CD14-positive monocyte (primary cell): ENCODE measurements around the gene LUC7L2. TPM values are rescaled to one million over a fixed set of nuclear protein-coding genes. Genes with fewer than 3 reads are reported as not detected.
"Not testable (repeated sequence)": the region's sequence is repeated elsewhere in the genome, so short reads cannot be mapped to it uniquely, and the experiment has no call there.

Source experiments
- DNase-seq, 3 donors: peaks; one replicate each; pipeline ENCODE4 v3.0.0-alpha.2; 2011 to 2022
- H2AFZ ChIP-seq: 2 replicates; pipeline ENCODE4 v1.6.0; 2012; ENCODE audit warnings: mild to moderate bottlenecking, low read depth, low read length, inconsistent platforms; ENCODE audit not compliant: insufficient read depth, poor library complexity, severe bottlenecking
- H3K27ac ChIP-seq, 2 donors: 1 replicate in 1 of 2; 2 replicates in 1 of 2; pipeline ENCODE4 v1.5.1; 2012 to 2013; ENCODE audit warnings: low read length in 2 of 2, control low read depth in 1 of 2, inconsistent platforms in 1 of 2, low read depth in 1 of 2, mild to moderate bottlenecking in 1 of 2
- H3K27me3 ChIP-seq, 2 donors: one replicate each; pipeline versions ENCODE4 v1.6.0 to v1.6.1; 2011 to 2013; ENCODE audit warnings: low read length in 2 of 2; ENCODE audit not compliant: control insufficient read depth in 2 of 2, insufficient read depth in 2 of 2
- H3K36me3 ChIP-seq, 2 donors: replicated peaks in 1 of 2; 1 replicate in 1 of 2; 2 replicates in 1 of 2; pipeline versions ENCODE4 v1.5.1 to v1.6.1; 2012 to 2013; ENCODE audit warnings: low read length in 2 of 2, control low read depth in 1 of 2, inconsistent platforms in 1 of 2, mild to moderate bottlenecking in 1 of 2; ENCODE audit not compliant: insufficient read depth in 2 of 2, control insufficient read depth in 1 of 2
- H3K4me1 ChIP-seq, 2 donors: 1 replicate in 1 of 2; 2 replicates in 1 of 2; pipeline versions ENCODE4 v1.5.1 to v1.6.1; 2012 to 2013; ENCODE audit warnings: low read length in 2 of 2, control low read depth in 1 of 2, inconsistent platforms in 1 of 2, mild to moderate bottlenecking in 1 of 2, moderate library complexity in 1 of 2; ENCODE audit not compliant: insufficient read depth in 2 of 2, control insufficient read depth in 1 of 2
- H3K4me2 ChIP-seq: replicated peaks from 2 replicates; pipeline ENCODE3; 2012; ENCODE audit warnings: low read length, moderate library complexity, mild to moderate bottlenecking; ENCODE audit not compliant: poor library complexity, severe bottlenecking; ENCODE audit errors: extremely low read depth
- H3K4me3 ChIP-seq, 3 experiments: fragments of 200-600 bp in 1 of 3; sonication (generic) in 1 of 3; replicated peaks in 1 of 3; 1 replicate in 2 of 3; 2 replicates in 1 of 3; pipeline ENCODE4 v1.5.1; 2011 to 2013; ENCODE audit warnings: low read length in 3 of 3, mild to moderate bottlenecking in 3 of 3, control low read depth in 2 of 3, low read depth in 2 of 3, inconsistent platforms in 1 of 3, moderate library complexity in 1 of 3
- H3K79me2 ChIP-seq: 2 replicates; pipeline ENCODE4 v1.6.0; 2012; ENCODE audit warnings: mild to moderate bottlenecking, control low read depth, inconsistent platforms, low read length, moderate library complexity; ENCODE audit not compliant: insufficient read depth
- H3K9ac ChIP-seq: 2 replicates; pipeline ENCODE4 v1.6.0; 2017; ENCODE audit warnings: low read length, mild to moderate bottlenecking; ENCODE audit not compliant: insufficient read depth, poor library complexity, severe bottlenecking
- H3K9me3 ChIP-seq, 2 donors: replicated peaks in 1 of 2; 1 replicate in 1 of 2; 2 replicates in 1 of 2; pipeline versions ENCODE4 v1.5.1 to v1.6.1; 2012 to 2013; ENCODE audit warnings: low read length in 2 of 2, control low read depth in 1 of 2; ENCODE audit not compliant: control insufficient read depth in 1 of 2, insufficient read depth in 1 of 2
- H4K20me1 ChIP-seq: 2 replicates; pipeline ENCODE4 v1.6.0; 2012; ENCODE audit warnings: mild to moderate bottlenecking, low read length, control low read depth, moderate library complexity; ENCODE audit not compliant: insufficient read depth
- H3K27ac Mint-ChIP-seq, 7 donors: one replicate each; pipeline ENCODE4 v1.8.0; 2020; ENCODE audit warnings: mild to moderate bottlenecking in 7 of 7, mixed read lengths in 7 of 7, moderate library complexity in 6 of 7, inconsistent platforms in 2 of 7
- H3K27me3 Mint-ChIP-seq, 3 donors: one replicate each; pipeline ENCODE4 v1.8.0; 2021 to 2022; ENCODE audit warnings: low read depth in 3 of 3, mild to moderate bottlenecking in 3 of 3, mixed read lengths in 3 of 3, moderate library complexity in 3 of 3, inconsistent platforms in 1 of 3
- H3K36me3 Mint-ChIP-seq, 2 donors: one replicate each; pipeline ENCODE4 v1.8.0; 2020; ENCODE audit warnings: mixed read lengths in 2 of 2, inconsistent platforms in 1 of 2, mild to moderate bottlenecking in 1 of 2
- H3K4me1 Mint-ChIP-seq: one replicate; pipeline ENCODE4 v1.8.0; 2020; ENCODE audit warnings: mild to moderate bottlenecking, mixed read lengths
- H3K4me3 Mint-ChIP-seq, 2 donors: one replicate each; pipeline ENCODE4 v1.8.0; 2020; ENCODE audit warnings: mild to moderate bottlenecking in 2 of 2, mixed read lengths in 2 of 2, moderate library complexity in 1 of 2
- H3K9me3 Mint-ChIP-seq, 7 donors: one replicate each; pipeline ENCODE4 v1.8.0; 2020 to 2022; ENCODE audit warnings: mixed read lengths in 7 of 7, mild to moderate bottlenecking in 6 of 7, moderate library complexity in 6 of 7, inconsistent platforms in 2 of 7
- WGBS: methylation state at CpG from one replicate; pipeline ENCODE4 v1.1.5; 2013; ENCODE audit warnings: missing lambda C conversion rate; ENCODE audit not compliant: insufficient coverage; 5-methylcytosine and 5-hydroxymethylcytosine counted together
- intact Hi-C, 2 donors: fragments of 100-400 bp; cut with micrococcal nuclease; formaldehyde crosslinking; loops; one replicate each; pipeline versions ENCODE4 v1.15.0 to v1.15.1; 2023
- polyA plus RNA-seq, 3 donors: library from polyadenylated mRNA; depleted of rRNA in 1 of 3; unstranded in 2 of 3; stranded (reverse) in 1 of 3; fragments of 300-500 nt in 2 of 3; fragments of >200 nt in 1 of 3; fragmentation: Illumina TruSeq in 2 of 3; gene quantifications; 1 replicate in 2 of 3; 2 replicates in 1 of 3; pipeline ENCODE4 v1.2.3, GENCODE V29; 2012 to 2021

The LUC7L2 gene
- polyA plus RNA-seq, 3 donors = 24.7 to 54.5 (median 26.8) TPM

DNA sequence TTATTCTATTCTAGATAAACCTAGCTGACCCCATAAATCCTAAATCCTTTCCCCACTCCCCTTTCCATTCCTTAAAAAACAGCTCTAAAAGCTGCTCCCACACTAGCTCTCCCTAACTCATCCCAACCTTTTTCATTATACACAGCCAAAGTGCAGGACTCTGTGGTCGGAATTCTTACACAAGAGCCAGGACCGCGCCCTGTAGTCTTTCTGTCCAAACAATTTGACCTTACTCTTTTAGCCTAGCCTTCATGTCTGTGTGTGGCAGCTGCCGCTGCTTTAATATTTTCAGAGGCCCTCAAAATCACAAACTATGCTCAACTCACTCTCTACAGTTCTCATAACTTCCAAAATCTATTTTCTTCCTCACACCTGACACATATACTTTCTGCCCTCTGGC is 104.8 kb downstream of the LUC7L2 start:
- H3K4me1 Mint-ChIP-seq, H3K27me3 ChIP-seq, H3K4me3 ChIP-seq, H3K4me1 ChIP-seq, H3K9ac ChIP-seq, H3K36me3 ChIP-seq, H3K36me3 Mint-ChIP-seq, DNase-seq, H3K79me2 ChIP-seq, H4K20me1 ChIP-seq, H3K27ac ChIP-seq, H3K9me3 Mint-ChIP-seq, H3K27me3 Mint-ChIP-seq, H3K4me3 Mint-ChIP-seq, H3K4me2 ChIP-seq, H3K27ac Mint-ChIP-seq, H2AFZ ChIP-seq, intact Hi-C loops: not testable (repeated sequence)
- 90% methylated on average over 3 of the region's 4 CpGs for WGBS
- H3K9me3 ChIP-seq = peaks cover 5 to 12% of the 10 kb centered on the region in 2 donors

DNA sequence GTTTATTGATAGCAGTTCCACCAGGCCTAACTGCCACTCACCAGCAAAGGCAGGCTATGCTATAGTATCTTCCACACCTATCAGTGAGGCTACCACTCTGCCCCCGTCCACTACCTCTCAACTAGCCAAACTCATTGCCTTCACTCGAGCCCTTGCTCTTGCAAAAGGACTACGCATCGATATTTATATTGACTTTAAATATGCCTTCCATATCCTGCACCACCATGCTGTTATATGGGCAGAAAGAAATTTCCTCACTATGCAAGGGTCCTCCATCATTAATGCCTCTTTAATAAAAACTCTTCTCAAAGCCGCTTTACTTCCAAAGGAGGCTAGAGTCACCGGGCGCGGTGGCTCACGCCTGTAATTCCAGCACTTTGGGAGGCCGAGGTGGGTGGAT is 105.4 kb downstream of the LUC7L2 start:
- H3K4me1 Mint-ChIP-seq, H3K27ac Mint-ChIP-seq: not testable (repeated sequence)
- 100% methylated on average over 2 of the region's 10 CpGs for WGBS

DNA sequence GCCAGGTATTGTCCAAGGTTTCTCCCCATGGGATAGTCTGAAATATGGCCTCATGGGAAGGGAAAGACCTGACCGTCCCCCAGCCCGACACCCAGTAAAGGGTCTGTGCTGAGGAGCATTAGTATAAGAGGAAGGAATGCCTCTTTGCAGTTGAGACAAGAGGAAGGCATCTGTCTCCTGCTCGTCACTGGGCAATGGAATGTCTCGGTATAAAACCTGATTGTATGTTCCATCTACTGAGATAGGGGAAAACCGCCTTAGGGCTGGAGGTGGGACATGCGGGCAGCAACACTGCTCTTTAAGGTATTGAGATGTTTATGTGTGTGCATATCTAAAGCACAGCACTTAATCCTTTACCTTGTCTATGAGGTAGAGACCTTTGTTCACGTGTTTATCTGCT is 108.0 kb downstream of the LUC7L2 start:
- H3K4me3 ChIP-seq, H3K4me1 Mint-ChIP-seq, H3K36me3 Mint-ChIP-seq, H3K79me2 ChIP-seq, H3K27me3 ChIP-seq, H3K27ac ChIP-seq, intact Hi-C loops, H3K4me3 Mint-ChIP-seq, H3K27me3 Mint-ChIP-seq, H4K20me1 ChIP-seq, H2AFZ ChIP-seq, H3K9me3 Mint-ChIP-seq, H3K4me1 ChIP-seq, H3K9ac ChIP-seq, H3K4me2 ChIP-seq, H3K36me3 ChIP-seq, DNase-seq, H3K27ac Mint-ChIP-seq: not testable (repeated sequence)
- WGBS = 100% methylated on average over 1 of the region's 7 CpGs
- H3K9me3 ChIP-seq = peaks cover 5 to 12% of the 10 kb centered on the region in 2 donors

More for the DNA sequence above, 105.4 kb downstream of the LUC7L2 start:
- H3K27ac ChIP-seq, H4K20me1 ChIP-seq, H3K4me3 ChIP-seq, H2AFZ ChIP-seq, intact Hi-C loops, H3K4me2 ChIP-seq, H3K9me3 Mint-ChIP-seq, H3K79me2 ChIP-seq, H3K27me3 Mint-ChIP-seq, H3K36me3 ChIP-seq, H3K4me1 ChIP-seq, H3K27me3 ChIP-seq, H3K36me3 Mint-ChIP-seq, DNase-seq, H3K4me3 Mint-ChIP-seq, H3K9ac ChIP-seq: not testable (repeated sequence)
- H3K9me3 ChIP-seq = peaks cover 5 to 12% of the 10 kb centered on the region in 2 donors

DNA sequence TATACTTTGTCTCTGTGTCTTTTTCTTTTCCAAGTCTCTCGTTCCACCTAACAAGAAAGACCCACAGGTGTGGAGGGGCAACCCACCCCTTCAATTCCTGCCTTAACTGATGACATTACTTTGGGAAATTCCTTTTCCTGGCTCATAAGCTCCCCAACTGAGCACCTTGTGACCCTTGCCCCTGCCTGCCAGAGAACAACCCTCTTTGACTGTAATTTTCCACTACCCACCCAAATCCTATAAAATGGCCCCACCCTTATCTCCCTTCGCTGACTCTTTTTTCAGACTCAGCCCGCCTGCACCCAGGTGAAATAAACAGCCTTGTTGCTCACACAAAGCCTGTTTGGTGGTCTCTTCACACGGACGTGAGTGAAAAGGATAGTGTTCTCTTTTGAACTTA is 108.6 kb downstream of the LUC7L2 start:
- H3K4me2 ChIP-seq, H3K4me1 Mint-ChIP-seq, H2AFZ ChIP-seq, H3K27ac Mint-ChIP-seq, H3K36me3 ChIP-seq, H3K4me3 Mint-ChIP-seq, H3K27me3 Mint-ChIP-seq, DNase-seq, H3K9ac ChIP-seq, H3K4me3 ChIP-seq, H3K27ac ChIP-seq, H3K9me3 Mint-ChIP-seq, H4K20me1 ChIP-seq, H3K36me3 Mint-ChIP-seq, H3K27me3 ChIP-seq, intact Hi-C loops, H3K4me1 ChIP-seq, H3K79me2 ChIP-seq: not testable (repeated sequence)
- H3K9me3 ChIP-seq = peaks cover 5 to 10% of the 10 kb centered on the region in 2 donors
- no CpG with 5 or more reads among the region's 5 CpGs for WGBS
